HG03571 (cell line): ENCODE results near the gene NKX2-2.
"Not testable (repeated sequence)": the region's sequence is repeated elsewhere in the genome, so short reads cannot be mapped to it uniquely, and the experiment has no call there.

Source experiments
- ATAC-seq: cut with Tn5 transposase; IDR thresholded peaks from one replicate; pipeline ENCODE4 v1.9.1; 2021; ENCODE audit not compliant: unreplicated experiment

The NKX2-2 gene

DNA sequence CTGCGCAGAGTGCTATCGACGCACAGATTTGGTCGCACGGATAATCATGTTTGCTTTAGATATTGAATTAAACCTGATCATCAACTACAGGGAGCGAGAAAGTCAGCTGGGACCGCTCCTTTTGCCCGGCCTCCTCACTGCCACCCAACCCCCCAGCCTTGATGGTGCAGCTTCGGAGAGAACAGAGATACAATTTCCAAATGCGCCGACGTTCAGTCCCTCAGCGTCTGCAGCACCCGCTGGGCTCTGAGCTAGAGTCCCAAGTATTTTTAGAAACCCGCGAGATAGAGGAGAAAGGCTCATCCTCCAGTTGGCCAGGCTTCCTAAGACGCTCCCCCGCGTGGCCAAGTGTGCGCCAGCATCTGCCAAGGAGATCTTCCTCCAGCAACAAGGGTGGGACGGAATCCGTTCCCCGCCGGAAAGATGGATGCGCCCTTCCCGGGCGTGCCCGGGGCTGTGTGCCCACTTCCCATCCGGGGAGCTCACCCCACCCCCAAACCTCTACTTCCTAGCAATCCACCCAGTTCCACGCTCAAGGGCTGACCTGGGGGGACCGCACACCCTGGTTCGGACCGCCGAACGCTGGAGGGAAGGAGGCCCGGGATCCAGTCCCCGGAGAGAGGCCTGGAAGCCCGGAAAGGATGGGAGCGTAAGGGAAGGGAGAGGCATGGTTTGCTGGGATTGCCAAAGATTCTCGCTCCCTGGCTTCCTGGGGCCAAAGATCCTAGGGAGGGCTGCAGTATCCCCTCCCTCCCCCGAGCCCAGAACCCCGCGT lies 4.1 kb downstream of the NKX2-2 start:
- no peak for ATAC-seq

GRCh38 chr20:21509079-21509596 lies 4.7 kb downstream of the NKX2-2 start:
- no peak for ATAC-seq

DNA sequence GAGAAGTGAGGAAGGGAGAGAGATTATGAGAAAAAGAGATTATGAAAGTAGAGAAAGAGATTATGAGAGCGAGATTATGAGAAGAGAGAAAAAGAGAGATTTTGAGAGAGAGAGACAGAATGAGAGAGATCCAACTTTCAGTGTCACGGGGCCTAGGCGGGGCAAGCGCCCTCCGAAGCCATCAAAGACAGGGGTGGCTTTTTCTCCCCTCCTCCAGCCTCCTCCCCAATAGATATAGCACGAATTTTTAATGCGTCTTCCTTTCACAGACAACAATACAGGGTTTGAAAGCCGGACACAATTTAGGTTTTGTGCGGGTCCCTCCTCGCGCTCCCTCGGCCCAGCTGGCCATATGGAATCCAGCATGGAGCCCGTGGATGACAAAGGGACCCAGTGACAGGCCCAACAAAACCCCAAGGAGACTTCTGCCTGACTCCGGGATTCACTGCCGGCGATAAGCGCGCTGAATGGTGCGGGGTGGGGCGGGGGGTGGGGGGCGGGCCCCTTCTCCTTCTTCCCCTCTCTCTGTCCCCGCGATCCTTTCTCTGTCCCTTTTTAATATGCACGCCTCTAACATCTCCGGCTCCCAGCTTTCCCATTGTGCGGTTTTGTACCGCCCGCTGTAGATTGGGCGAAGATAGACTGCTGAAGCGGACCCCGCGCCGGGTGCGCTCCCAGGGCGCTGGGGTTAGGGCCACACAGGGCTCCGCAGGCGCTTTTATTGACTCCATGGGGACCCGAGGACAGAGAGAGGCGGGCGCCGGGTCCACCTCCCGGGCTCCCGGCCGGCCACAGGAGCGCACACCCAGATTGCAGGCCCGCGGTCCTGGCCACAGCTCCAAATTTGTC lies 5.4 kb downstream of the NKX2-2 start:
- no peak for ATAC-seq

- no peak for ATAC-seq
Observed at GRCh38 chr20:21507400-21508229, 6.2 kb downstream of the NKX2-2 start.

DNA sequence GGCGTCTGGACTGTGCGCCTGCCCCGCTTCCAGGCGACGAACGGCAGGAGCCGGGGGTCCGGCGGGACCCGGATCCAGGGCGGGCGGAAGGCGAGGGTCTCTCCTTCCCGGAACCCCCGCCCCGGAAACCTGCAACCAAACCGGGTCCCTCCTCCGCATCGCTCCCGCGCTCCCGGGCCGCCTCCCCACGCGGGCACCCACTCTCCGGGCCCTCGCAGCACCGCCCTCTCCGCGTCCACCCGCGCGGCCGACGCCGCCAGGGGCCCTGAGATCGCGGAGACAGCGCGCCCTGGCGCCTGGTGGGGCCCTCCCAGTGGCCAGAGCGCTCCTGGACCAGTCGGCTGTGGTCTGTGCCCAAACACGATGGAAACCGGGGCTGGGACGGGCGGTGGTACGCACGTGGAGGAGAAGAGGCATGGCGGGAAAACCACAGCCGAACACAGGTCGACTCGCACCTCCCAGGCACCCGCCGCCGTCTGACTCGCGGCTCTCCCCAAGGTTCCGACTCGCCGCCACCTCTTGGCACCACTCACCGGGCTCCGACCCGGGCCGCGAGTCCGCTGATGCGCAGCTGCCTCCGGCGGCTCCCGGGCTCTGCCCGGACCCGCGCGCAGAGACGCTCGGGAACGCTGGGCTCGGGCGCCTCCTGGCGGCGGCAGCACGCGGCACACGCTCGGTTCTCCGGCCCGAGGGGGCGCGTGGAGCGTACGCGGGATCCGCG lies 7.9 kb downstream of the NKX2-2 start:
- no peak for ATAC-seq

DNA sequence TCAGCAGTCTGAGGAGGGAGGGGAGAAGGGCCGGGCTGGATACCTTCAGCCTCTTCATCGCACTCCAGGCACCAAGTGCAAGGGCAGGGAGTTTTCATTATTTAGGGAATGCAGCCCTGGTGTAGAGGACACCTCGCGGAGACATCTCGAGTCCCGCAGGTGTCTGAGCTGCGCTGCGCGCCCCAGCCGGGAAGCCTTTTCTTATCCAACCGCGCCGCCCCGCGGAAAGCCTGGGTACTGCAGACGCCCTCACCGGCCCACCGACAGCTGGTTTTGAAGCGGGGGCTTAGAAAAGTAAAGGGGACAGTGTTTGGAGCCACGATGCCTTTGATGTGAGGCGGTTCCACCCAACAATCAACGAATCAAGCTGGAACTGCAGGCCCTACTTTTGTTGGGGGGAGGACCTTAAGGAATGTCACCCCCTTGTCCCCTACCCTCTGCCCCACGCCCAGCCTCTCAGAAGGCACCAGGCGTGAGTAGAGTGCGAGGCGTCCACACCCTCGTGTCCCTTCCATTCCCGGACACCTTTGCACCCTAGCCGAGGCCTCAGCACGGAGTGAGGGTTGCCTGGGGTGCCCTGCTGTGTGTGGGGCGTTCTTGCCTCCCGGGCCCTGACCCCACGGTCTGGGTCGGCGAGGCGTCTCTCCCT lies 8.6 kb downstream of the NKX2-2 start:
- ATAC-seq: no peak

GRCh38 chr20:21504323-21504722 lies 9.5 kb downstream of the NKX2-2 start:
- ATAC-seq: no peak

- ATAC-seq: peak; percentile 83
Observed at GRCh38 chr20:21503345-21503744, 10.5 kb downstream of the NKX2-2 start.

GRCh38 chr20:21501184-21501583 lies 12.7 kb downstream of the NKX2-2 start:
- ATAC-seq: no peak

DNA sequence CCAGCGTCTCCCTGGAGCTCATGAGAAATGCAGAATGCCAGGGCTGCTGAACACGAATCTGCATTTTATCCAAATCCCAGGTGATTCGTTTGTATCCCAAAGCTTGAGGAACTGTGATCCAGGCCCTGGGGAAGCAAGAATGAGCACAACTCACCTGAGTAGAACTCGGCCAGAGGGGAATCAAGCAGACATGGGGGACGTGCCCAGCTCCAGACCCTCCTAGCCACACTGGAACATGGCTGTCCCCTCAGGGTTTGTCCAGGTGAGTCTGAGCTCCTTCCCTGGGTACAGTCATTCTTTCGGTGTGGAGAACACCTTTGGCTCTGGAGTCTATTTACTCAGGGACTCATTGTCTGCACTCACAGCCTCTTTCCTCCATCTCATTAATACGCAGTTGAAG lies 13.3 kb downstream of the NKX2-2 start:
- no peak for ATAC-seq

- no peak for ATAC-seq
Observed at GRCh38 chr20:21499641-21500040, 14.2 kb downstream of the NKX2-2 start.

GRCh38 chr20:21498635-21499034 lies 15.2 kb downstream of the NKX2-2 start:
- ATAC-seq: no peak

- no peak for ATAC-seq
Observed at GRCh38 chr20:21498195-21498594, 15.7 kb downstream of the NKX2-2 start.

DNA sequence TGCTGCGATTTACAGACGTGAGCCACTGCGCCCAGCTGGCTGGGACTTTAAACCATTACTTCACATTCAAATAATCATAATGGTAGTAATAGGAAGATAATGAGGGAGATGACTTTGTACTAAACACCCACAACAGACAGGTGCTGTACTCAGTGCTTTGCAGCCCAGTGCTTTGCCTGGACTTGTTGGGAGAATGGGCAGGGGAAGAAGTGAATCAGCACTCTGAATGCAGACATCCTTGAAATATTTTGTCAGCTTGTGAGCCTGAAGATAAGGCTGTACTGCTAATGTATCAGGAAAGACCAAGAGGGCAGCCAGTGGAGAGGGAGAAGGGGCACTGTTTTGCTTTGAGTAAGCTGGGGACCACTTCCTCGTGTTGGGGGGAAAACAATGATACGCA lies 17.4 kb downstream of the NKX2-2 start:
- ATAC-seq: no peak

DNA sequence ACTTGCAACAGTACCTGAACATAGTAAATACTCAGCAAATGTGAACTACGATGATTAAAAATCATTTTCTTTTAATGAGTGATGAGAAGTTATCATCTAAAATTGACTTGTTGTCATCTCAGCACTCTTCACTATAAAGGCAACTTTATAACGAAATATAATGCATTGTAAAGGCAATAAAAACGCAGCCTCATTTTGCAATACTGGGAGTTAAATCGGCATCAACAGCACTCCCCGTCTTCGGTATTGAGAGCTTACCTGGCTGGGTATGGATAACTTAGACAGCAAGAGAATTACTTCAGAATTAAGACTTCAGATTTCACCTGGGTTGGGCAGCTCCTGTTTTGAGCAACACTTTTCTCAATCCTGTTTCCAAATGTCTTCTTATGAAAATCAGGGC lies 20.8 kb downstream of the NKX2-2 start:
- ATAC-seq: no peak

- ATAC-seq: no peak
Observed at GRCh38 chr20:21490105-21490504, 23.8 kb downstream of the NKX2-2 start.

- ATAC-seq: not testable (repeated sequence)
Observed at GRCh38 chr20:21480144-21480543, 33.7 kb downstream of the NKX2-2 start.

DNA sequence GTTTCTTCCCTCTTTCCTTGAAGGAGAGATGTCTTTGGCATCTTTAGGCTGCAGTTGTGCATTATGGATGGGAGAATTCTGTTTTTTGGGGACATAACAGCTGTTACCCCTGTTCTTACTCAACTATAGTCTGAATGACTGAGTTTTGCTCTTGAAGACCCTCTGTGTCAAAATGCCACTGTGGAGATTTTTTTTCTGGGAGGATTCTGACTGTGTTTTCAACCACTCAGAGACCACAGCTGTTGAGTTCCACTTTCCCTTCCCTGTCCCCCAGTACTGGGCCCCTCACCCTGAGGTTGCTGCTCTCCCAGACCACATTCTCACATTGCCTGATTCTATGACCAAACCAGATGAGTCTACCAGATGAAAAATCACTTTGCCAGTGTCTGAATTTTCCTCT lies 48.1 kb downstream of the NKX2-2 start:
- ATAC-seq: no peak

- ATAC-seq: no peak
Observed at GRCh38 chr20:21464916-21465315, 48.9 kb downstream of the NKX2-2 start.
